ENCODE results near the gene ADARB2.

- TF ChIP-seq POLR2AphosphoS5 (IDR thresholded peaks at IDR 0.05; ENCODE audit: low read depth, low read length) (no peak), SIN3A (IDR thresholded peaks at IDR 0.05; ENCODE audit: borderline replicate concordance, insufficient read depth, low read length) (no peak), TAF1 (IDR thresholded peaks at IDR 0.05; ENCODE audit: borderline replicate concordance, insufficient read depth, low read length) (no peak), REST (IDR thresholded peaks at IDR 0.05; ENCODE audit: insufficient read depth in 1 of 2, low read depth in 2 of 2, low read length in 2 of 2) (no peak)
These were observed 608.7 kb downstream of the ADARB2 start for GRCh38 chr10:1128649-1129048.
